DMS79 (cell line): Measurements from ENCODE around the gene TBX2.

Source experiments
- DNase-seq: peaks from one replicate; lab custom pipeline; 2025; lab: John Stamatoyannopoulos, UW

The TBX2 gene

GRCh38 chr17:61453566-61454380, 54.1 kb downstream of the TBX2 start:
- no peak for DNase-seq

GRCh38 chr17:61454381-61455323, 55.0 kb downstream of the TBX2 start:
- DNase-seq: no peak

- no peak for DNase-seq
These were observed 55.8 kb downstream of the TBX2 start for GRCh38 chr17:61455324-61456060.

- no peak for DNase-seq
These were observed 56.5 kb downstream of the TBX2 start for GRCh38 chr17:61456061-61456681.

- DNase-seq: no peak
These were observed 57.1 kb downstream of the TBX2 start for GRCh38 chr17:61456688-61457225.

- no peak for DNase-seq
These were observed 57.8 kb downstream of the TBX2 start for GRCh38 chr17:61457226-61457983.

GRCh38 chr17:61458000-61458399, 58.4 kb downstream of the TBX2 start:
- DNase-seq: no peak

GRCh38 chr17:61458421-61459141, 58.9 kb downstream of the TBX2 start:
- DNase-seq: no peak
